ENCODE data around the gene CSTF1. TPM values are rescaled to one million over a fixed set of nuclear protein-coding genes. Genes with fewer than 3 reads are reported as not detected.

Gene CSTF1
- total RNA-seq, 1 donor from 2014 or later = 38.6 TPM

- no peaks in the 10 kb centered on the region for H3K27me3 Mint-ChIP-seq (ENCODE audit: unreplicated experiment)
- no peak overlapping the region for H3K4me3 Mint-ChIP-seq (ENCODE audit: unreplicated experiment)
- peak overlapping the region; percentile 62 for H3K27ac Mint-ChIP-seq (ENCODE audit: unreplicated experiment)
- H3K4me1 Mint-ChIP-seq (ENCODE audit: unreplicated experiment) = peaks cover 18% of the 10 kb centered on the region
- no peak for TF ChIP-seq CTCF (IDR thresholded peaks at IDR 0.05)
- DNase-seq (ENCODE audit: extremely low spot score, unreplicated experiment) = no peak
- no peaks in the 10 kb centered on the region for H3K9me3 Mint-ChIP-seq (ENCODE audit: unreplicated experiment)
- peaks cover 3% of the 10 kb centered on the region for H3K36me3 Mint-ChIP-seq (ENCODE audit: unreplicated experiment)
Observed at GRCh38 chr20:56376331-56376730, 16.1 kb upstream of the CSTF1 start.

- no peak for TF ChIP-seq CTCF (IDR thresholded peaks at IDR 0.05)
- no peak overlapping the region for H3K4me3 Mint-ChIP-seq (ENCODE audit: unreplicated experiment)
- no peaks in the 10 kb centered on the region for H3K27me3 Mint-ChIP-seq (ENCODE audit: unreplicated experiment)
- no peak for DNase-seq (ENCODE audit: extremely low spot score, unreplicated experiment)
- H3K36me3 Mint-ChIP-seq (ENCODE audit: unreplicated experiment) = no peaks in the 10 kb centered on the region
- H3K4me1 Mint-ChIP-seq (ENCODE audit: unreplicated experiment) = peaks cover 29% of the 10 kb centered on the region
- H3K9me3 Mint-ChIP-seq (ENCODE audit: unreplicated experiment) = no peaks in the 10 kb centered on the region
- no peak overlapping the region for H3K27ac Mint-ChIP-seq (ENCODE audit: unreplicated experiment)
Observed at GRCh38 chr20:56378386-56378785, 14.1 kb upstream of the CSTF1 start.

GRCh38 chr20:56380375-56380774 lies 12.1 kb upstream of the CSTF1 start:
- H3K36me3 Mint-ChIP-seq (ENCODE audit: unreplicated experiment) = no peaks in the 10 kb centered on the region
- H3K27ac Mint-ChIP-seq (ENCODE audit: unreplicated experiment) = no peak overlapping the region
- no peak for DNase-seq (ENCODE audit: extremely low spot score, unreplicated experiment)
- peaks cover 29% of the 10 kb centered on the region for H3K4me1 Mint-ChIP-seq (ENCODE audit: unreplicated experiment)
- H3K27me3 Mint-ChIP-seq (ENCODE audit: unreplicated experiment) = no peaks in the 10 kb centered on the region
- H3K4me3 Mint-ChIP-seq (ENCODE audit: unreplicated experiment) = no peak overlapping the region
- no peaks in the 10 kb centered on the region for H3K9me3 Mint-ChIP-seq (ENCODE audit: unreplicated experiment)
- TF ChIP-seq CTCF (IDR thresholded peaks at IDR 0.05) = no peak

- no peak for DNase-seq (ENCODE audit: extremely low spot score, unreplicated experiment)
- H3K36me3 Mint-ChIP-seq (ENCODE audit: unreplicated experiment) = peaks cover 3% of the 10 kb centered on the region
Observed at GRCh38 chr20:56381501-56381900, 10.9 kb upstream of the CSTF1 start.

GRCh38 chr20:56382696-56383095 lies 9.7 kb upstream of the CSTF1 start:
- Mint-ChIP-seq H3K27me3 (ENCODE audit: unreplicated experiment) (no peaks in the 10 kb centered on the region), H3K4me1 (ENCODE audit: unreplicated experiment) (peaks cover 17% of the 10 kb centered on the region), H3K36me3 (ENCODE audit: unreplicated experiment) (peaks cover 3% of the 10 kb centered on the region), H3K4me3 (ENCODE audit: unreplicated experiment) (no peak overlapping the region), H3K9me3 (ENCODE audit: unreplicated experiment) (no peaks in the 10 kb centered on the region), H3K27ac (ENCODE audit: unreplicated experiment) (peak overlapping the region; percentile 83)
- DNase-seq (ENCODE audit: extremely low spot score, unreplicated experiment) = no peak
- TF ChIP-seq CTCF (IDR thresholded peaks at IDR 0.05) = no peak

More at GRCh38 chr20:56381501-56381900, 10.9 kb upstream of the CSTF1 start:
- H3K4me3 Mint-ChIP-seq (ENCODE audit: unreplicated experiment) = no peak overlapping the region
- peaks cover 18% of the 10 kb centered on the region for H3K4me1 Mint-ChIP-seq (ENCODE audit: unreplicated experiment)
- H3K27me3 Mint-ChIP-seq (ENCODE audit: unreplicated experiment) = no peaks in the 10 kb centered on the region
- no peaks in the 10 kb centered on the region for H3K9me3 Mint-ChIP-seq (ENCODE audit: unreplicated experiment)
- no peak for TF ChIP-seq CTCF (IDR thresholded peaks at IDR 0.05)
- H3K27ac Mint-ChIP-seq (ENCODE audit: unreplicated experiment) = no peak overlapping the region
